Keratinocyte (primary cell): ENCODE data around the gene DDAH1. TPM values are rescaled to one million over a fixed set of nuclear protein-coding genes. Genes with fewer than 3 reads are reported as not detected.

ENCODE experiments used
- DNase-seq: peaks from one replicate; pipeline ENCODE4 v3.0.0-alpha.2; 2011; ENCODE audit warnings: low read depth, missing footprints, low spot score
- FAIRE-seq: peaks from 2 replicates; lab custom pipeline; 2011; peaks lifted over from hg19 to GRCh38; lab: Jason Lieb, UNC
- H2AFZ ChIP-seq: 2 replicates; pipeline ENCODE4 v1.6.0; 2012; ENCODE audit warnings: low read length, control low read depth, inconsistent platforms; ENCODE audit not compliant: control insufficient read depth
- H3K27ac ChIP-seq: 2 replicates; pipeline ENCODE4 v1.5.1; 2011; ENCODE audit warnings: low read length; ENCODE audit not compliant: control insufficient read depth, insufficient read depth
- H3K27me3 ChIP-seq: 3 replicates; pipeline ENCODE4 v1.6.0; 2011; ENCODE audit warnings: low read length; ENCODE audit not compliant: control insufficient read depth, insufficient read depth; ENCODE audit errors: extremely low read depth
- H3K36me3 ChIP-seq, 2 experiments: 2 replicates in 1 of 2; 3 replicates in 1 of 2; pipeline ENCODE4 v1.5.1; 2011; ENCODE audit warnings: low read length in 2 of 2, mild to moderate bottlenecking in 1 of 2; ENCODE audit not compliant: control insufficient read depth in 2 of 2, insufficient read depth in 2 of 2; ENCODE audit errors: extremely low read depth in 1 of 2
- H3K4me1 ChIP-seq: 3 replicates; pipeline ENCODE4 v1.5.1; 2011; ENCODE audit warnings: low read length; ENCODE audit not compliant: control insufficient read depth, insufficient read depth; ENCODE audit errors: extremely low read depth
- H3K4me2 ChIP-seq: 3 replicates; pipeline ENCODE4 v1.6.0; 2011; ENCODE audit warnings: low read depth, low read length; ENCODE audit not compliant: control insufficient read depth, insufficient read depth; ENCODE audit errors: extremely low read depth
- H3K4me3 ChIP-seq, 3 experiments: fragments of 200-600 bp in 1 of 3; sonication (generic) in 1 of 3; 2 replicates in 2 of 3; 3 replicates in 1 of 3; pipeline ENCODE4 v1.5.1; 2011 to 2016; ENCODE audit warnings: low read length in 3 of 3, mild to moderate bottlenecking in 3 of 3, control low read depth in 2 of 3, inconsistent platforms in 1 of 3, low read depth in 1 of 3, mixed read lengths in 1 of 3, mixed run types in 1 of 3, moderate library complexity in 1 of 3; ENCODE audit not compliant: control insufficient read depth in 2 of 3, insufficient read depth in 2 of 3; ENCODE audit errors: extremely low read depth in 1 of 3
- H3K79me2 ChIP-seq: 2 replicates; pipeline ENCODE4 v1.6.0; 2012; ENCODE audit warnings: low read length; ENCODE audit not compliant: control insufficient read depth, insufficient read depth
- H3K9ac ChIP-seq: 3 replicates; pipeline ENCODE4 v1.6.0; 2011; ENCODE audit warnings: low read length; ENCODE audit not compliant: control insufficient read depth, insufficient read depth; ENCODE audit errors: extremely low read depth
- H3K9me1 ChIP-seq: 3 replicates; pipeline ENCODE4 v1.6.0; 2011; ENCODE audit warnings: low read length; ENCODE audit not compliant: control insufficient read depth, insufficient read depth; ENCODE audit errors: extremely low read depth
- H3K9me3 ChIP-seq: 2 replicates; pipeline ENCODE4 v1.5.1; 2012; ENCODE audit warnings: low read depth, low read length; ENCODE audit not compliant: control insufficient read depth
- H4K20me1 ChIP-seq: 3 replicates; pipeline ENCODE4 v1.6.0; 2011; ENCODE audit warnings: low read length; ENCODE audit not compliant: control insufficient read depth, insufficient read depth; ENCODE audit errors: extremely low read depth
- CTCF ChIP-seq, 3 experiments: IDR thresholded peaks in 1 of 3; conservative IDR thresholded peaks in 1 of 3; optimal IDR thresholded peaks in 1 of 3; 2 replicates in 2 of 3; 3 replicates in 1 of 3; pipeline versions ENCODE3 to v1.5.1; 2011; ENCODE audit warnings: low read length in 3 of 3, mild to moderate bottlenecking in 3 of 3, moderate library complexity in 2 of 3, control low read depth in 1 of 3, inconsistent platforms in 1 of 3; ENCODE audit not compliant: insufficient read depth in 2 of 3; ENCODE audit errors: extremely low read depth in 1 of 3
- EZH2 ChIP-seq: IDR thresholded peaks from one replicate; pipeline ENCODE4 v1.6.1; 2012; ENCODE audit warnings: inconsistent platforms, mild to moderate bottlenecking, low read length, moderate library complexity
- dilution Hi-C: fragments of 300-500 bp; cut with MboI; formaldehyde crosslinking; loops from one replicate; pipeline ENCODE4 v1.7.0; 2020; ENCODE audit warnings: low sequenced_read_pairs; ENCODE audit not compliant: extremely low pct_ligation_motif_present
- polyA plus RNA-seq, 5 experiments: library from polyadenylated mRNA; depleted of rRNA in 3 of 5; stranded (reverse) in 3 of 5; stranded (forward) in 1 of 5; unstranded in 1 of 5; fragments of >200 nt; gene quantifications; 1 replicate in 1 of 5; 2 replicates in 3 of 5; 3 replicates in 1 of 5; pipeline versions ENCODE4 v1.2.1 to v1.2.3, GENCODE V29; 2011 to 2012; ENCODE audit warnings: missing spikeins in 2 of 5, low read depth in 1 of 5, low replicate concordance in 1 of 5

Gene DDAH1
- polyA plus RNA-seq, 1 donor (not counting 4 experiments of a cell fraction or from before 2014, with no cell fraction given): 5.8 TPM

DNA sequence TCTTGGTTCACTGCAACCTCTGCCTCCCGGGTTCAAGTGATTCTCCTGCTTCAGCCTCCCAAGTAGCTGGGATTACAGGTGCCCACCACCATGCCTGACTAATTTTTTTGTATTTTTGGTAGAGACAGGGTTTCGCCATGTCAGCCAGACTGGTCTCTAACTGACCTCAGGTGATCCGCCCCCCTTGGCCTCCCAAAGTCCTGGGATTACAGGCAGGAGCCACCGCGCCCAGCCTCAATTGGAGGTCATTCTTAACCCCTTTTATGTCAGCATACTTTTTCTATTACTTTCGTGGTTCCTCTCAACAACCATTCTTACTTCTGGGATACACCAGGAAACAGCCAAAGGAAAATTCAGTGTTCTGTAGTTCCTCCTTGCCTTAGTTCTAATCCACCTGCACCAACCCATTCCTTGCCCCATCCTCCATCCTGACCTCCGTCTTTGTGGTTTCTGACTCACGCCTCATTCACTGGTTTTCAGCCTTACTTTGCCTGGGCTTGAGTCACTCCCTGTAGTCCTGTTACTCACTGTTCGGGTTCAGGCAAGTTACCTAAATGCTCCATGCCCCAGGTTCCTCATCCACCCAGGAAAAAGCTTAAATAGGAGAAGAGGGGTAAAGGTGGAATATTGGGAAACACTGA is 175.6 kb downstream of the DDAH1 start:
- no peaks in the 10 kb centered on the region for H3K36me3 ChIP-seq
- peak overlapping the region; percentile 82 for H3K27ac ChIP-seq
- no peaks in the 10 kb centered on the region for H3K9me1 ChIP-seq
- H3K4me2 ChIP-seq: peak overlapping the region; percentile 77
- peak overlapping the region in 2 of 3 experiments; percentile 5 to 44 for H3K4me3 ChIP-seq
- H3K4me1 ChIP-seq: peaks cover 48% of the 10 kb centered on the region
- no peaks in the 10 kb centered on the region for H4K20me1 ChIP-seq
- H3K79me2 ChIP-seq: no peaks in the 10 kb centered on the region
- DNase-seq (peak; percentile 92), FAIRE-seq (peak; percentile 100)
- no peaks in the 10 kb centered on the region for H3K27me3 ChIP-seq
- no peak overlapping the region for H2AFZ ChIP-seq
- peak overlapping the region; percentile 28 for H3K9ac ChIP-seq
- H3K9me3 ChIP-seq: no peaks in the 10 kb centered on the region
- dilution Hi-C loops: no loop called here
- no peak for TF ChIP-seq EZH2
- no peak for TF ChIP-seq CTCF (optimal IDR thresholded peaks at IDR 0.05 in 1 of 3, IDR thresholded peaks at IDR 0.05 in 1 of 3, conservative IDR thresholded peaks at IDR 0.05 in 1 of 3; ENCODE audit: extremely low read depth in 1 of 3, insufficient read depth in 2 of 3, low read length in 3 of 3)

GRCh38 chr1:85284202-85284601 is 180.8 kb downstream of the DDAH1 start:
- no peak overlapping the region for H2AFZ ChIP-seq
- no peaks in the 10 kb centered on the region for H3K79me2 ChIP-seq
- H3K9me3 ChIP-seq: no peaks in the 10 kb centered on the region
- no peak for FAIRE-seq
- no peak overlapping the region for H3K4me3 ChIP-seq
- dilution Hi-C loops: no loop called here
- no peaks in the 10 kb centered on the region for H3K36me3 ChIP-seq
- H3K9me1 ChIP-seq: no peaks in the 10 kb centered on the region
- DNase-seq: no peak
- no peak overlapping the region for H3K4me2 ChIP-seq
- H4K20me1 ChIP-seq: no peaks in the 10 kb centered on the region
- H3K27ac ChIP-seq: no peak overlapping the region
- H3K9ac ChIP-seq: no peak overlapping the region
- no peaks in the 10 kb centered on the region for H3K27me3 ChIP-seq
- TF ChIP-seq EZH2: no peak
- TF ChIP-seq CTCF (optimal IDR thresholded peaks at IDR 0.05 in 1 of 3, IDR thresholded peaks at IDR 0.05 in 1 of 3, conservative IDR thresholded peaks at IDR 0.05 in 1 of 3; ENCODE audit: extremely low read depth in 1 of 3, insufficient read depth in 2 of 3, low read length in 3 of 3): no peak
- H3K4me1 ChIP-seq: peaks cover 36% of the 10 kb centered on the region
